GM12878 (cell line): ENCODE data around the gene TSKU. TPM values are rescaled to one million over a fixed set of nuclear protein-coding genes. Genes with fewer than 3 reads are reported as not detected.
"Not testable (repeated sequence)": the region's sequence is repeated elsewhere in the genome, so short reads cannot be mapped to it uniquely, and the experiment has no call there.

Experiments used
- ATAC-seq: fragments of 200-7000 bp; cut with Tn5 transposase; 3 replicates; pipeline ENCODE4 v1.9.1; 2020; ENCODE audit warnings: mild to moderate bottlenecking, moderate library complexity
- BruUV-seq: library from RNA; stranded (reverse); fragments of 400-500 nt; replicated peaks from 2 replicates; lab custom pipeline; 2021; lab: Mats Ljungman, UMichigan
- CTCF ChIA-PET: fragments of 300-600 bp; sonication (Branson Sonifier 250); formaldehyde crosslinking; extraction: SDS; loops from one replicate; lab custom pipeline; 2021; ENCODE audit warnings: inconsistent platforms; lab: Yijun Ruan, JAX
- POLR2A ChIA-PET: fragments of 350-600 bp; formaldehyde crosslinking; extraction: SDS; loops from one replicate; lab custom pipeline; 2021; ENCODE audit warnings: inconsistent platforms; lab: Charles Lee
- RAD21 ChIA-PET: fragments of 300-600 bp; sonication (Branson Sonifier 250); formaldehyde crosslinking; loops from one replicate; lab custom pipeline; 2023; ENCODE audit warnings: antibody characterized with exemption; ENCODE audit not compliant: unreplicated experiment; lab: Charles Lee
- SMC1A ChIA-PET: fragments of 300-600 bp; sonication (Branson Sonifier 250); formaldehyde crosslinking; loops from one replicate; lab custom pipeline; 2023; ENCODE audit not compliant: unreplicated experiment, uncharacterized antibody; lab: Charles Lee
- DNase-seq: peaks from one replicate; pipeline ENCODE4 v3.0.0-alpha.2; 2011; ENCODE audit warnings: low read depth, low spot score
- FAIRE-seq: peaks from 3 replicates; lab custom pipeline; 2011; peaks lifted over from hg19 to GRCh38; lab: Jason Lieb, UNC
- H2AFZ ChIP-seq: 2 replicates; pipeline ENCODE4 v1.6.0; 2011; ENCODE audit warnings: low read depth, low read length, control low read depth; ENCODE audit not compliant: control insufficient read depth
- H3K27ac ChIP-seq: 2 replicates; pipeline ENCODE4 v1.5.1; 2011; ENCODE audit warnings: control low read depth; ENCODE audit not compliant: control insufficient read depth, insufficient read depth
- H3K27me3 ChIP-seq, 2 experiments: replicated peaks in 1 of 2; 2 replicates each; pipeline versions ENCODE4 v1.6.0 to v1.6.1; 2011; ENCODE audit warnings: low read length in 1 of 2; ENCODE audit not compliant: control insufficient read depth in 2 of 2, insufficient read depth in 2 of 2
- H3K36me3 ChIP-seq, 2 experiments: 2 replicates each; pipeline ENCODE4 v1.5.1; 2011; ENCODE audit warnings: low read length in 1 of 2; ENCODE audit not compliant: control insufficient read depth in 2 of 2, insufficient read depth in 2 of 2
- H3K4me1 ChIP-seq: 2 replicates; pipeline ENCODE4 v1.6.1; 2011; ENCODE audit warnings: mild to moderate bottlenecking, low read length, moderate library complexity, mixed read lengths; ENCODE audit not compliant: control insufficient read depth, insufficient read depth
- H3K4me2 ChIP-seq: 2 replicates; pipeline ENCODE4 v1.6.0; 2011; ENCODE audit warnings: control low read depth; ENCODE audit not compliant: control insufficient read depth, insufficient read depth
- H3K4me3 ChIP-seq: fragments of 200-600 bp; sonication (generic); 2 replicates; pipeline ENCODE4 v1.5.1; 2016
- H3K79me2 ChIP-seq: 2 replicates; pipeline ENCODE4 v1.6.0; 2011; ENCODE audit warnings: low read length; ENCODE audit not compliant: control insufficient read depth, insufficient read depth
- H3K9ac ChIP-seq: 2 replicates; pipeline ENCODE4 v1.8.0; 2011; ENCODE audit warnings: low read length, control low read depth, mixed read lengths; ENCODE audit not compliant: control insufficient read depth, insufficient read depth
- H3K9me3 ChIP-seq: replicated peaks from 3 replicates; pipeline ENCODE4 v1.5.1; 2011; ENCODE audit warnings: mild to moderate bottlenecking, low read length; ENCODE audit not compliant: control insufficient read depth, insufficient read depth
- H4K20me1 ChIP-seq: 2 replicates; pipeline ENCODE4 v1.6.0; 2011; ENCODE audit not compliant: control insufficient read depth, insufficient read depth
- CREM ChIP-seq: IDR thresholded peaks from 2 replicates; pipeline ENCODE4 v1.6.1; 2014; ENCODE audit warnings: antibody characterized with exemption, low read depth
- FOXM1 ChIP-seq: IDR thresholded peaks from 2 replicates; pipeline ENCODE4 v1.6.1; 2012; ENCODE audit warnings: low read depth, mild to moderate bottlenecking, inconsistent platforms, low read length, moderate library complexity
- STAT1 ChIP-seq: fragments of 450-650 bp; conservative IDR thresholded peaks from 2 replicates; pipeline ENCODE4 v1.6.1; 2014; ENCODE audit warnings: antibody characterized with exemption, mild to moderate bottlenecking
- TCF12 ChIP-seq: IDR thresholded peaks from 2 replicates; pipeline ENCODE4 v1.6.1; 2011; ENCODE audit warnings: low read depth, mild to moderate bottlenecking, low read length
- WGBS: methylation state at CpG from one replicate; pipeline ENCODE4 v1.1.6; 2016; ENCODE audit warnings: low lambda C conversion rate; ENCODE audit not compliant: insufficient replicate concordance, insufficient coverage; ENCODE audit errors: missing lambda C conversion rate; 5-methylcytosine and 5-hydroxymethylcytosine counted together
- in situ Hi-C: fragments of 300-500 bp; cut with MboI; formaldehyde crosslinking; loops from 9 replicates; pipeline ENCODE4 v1.14.3; 2018; ENCODE audit warnings: mixed read lengths
- intact Hi-C: fragments of 100-400 bp; cut with micrococcal nuclease; formaldehyde crosslinking; loops from one replicate; pipeline ENCODE4 v1.14.2; 2022; ENCODE audit not compliant: unreplicated experiment
- polyA plus RNA-seq, 11 experiments: library from polyadenylated mRNA; depleted of rRNA in 4 of 11; unstranded in 6 of 11; stranded (reverse) in 5 of 11; fragments of >200 nt; fragmentation: Nextera tagmentation in 4 of 11; fragmentation: Illumina TruSeq in 1 of 11; extraction: Ambion mirVana in 4 of 11; extraction: Trizol in 1 of 11; gene quantifications; 1 replicate in 1 of 11; 2 replicates in 10 of 11; pipeline versions ENCODE4 v1.2.1 to v1.2.3, GENCODE V29; 2011 to 2016; ENCODE audit warnings: inconsistent platforms in 2 of 11, missing spikeins in 2 of 11, low read depth in 1 of 11
- total RNA-seq, 4 experiments: library from RNA; depleted of rRNA in 3 of 4; stranded (reverse); fragments of >200 nt in 3 of 4; fragmentation: Illumina TruSeq in 1 of 4; extraction: Trizol in 1 of 4; gene quantifications; 2 replicates each; pipeline versions ENCODE4 v1.2.1 to v1.2.3, GENCODE V29; 2013 to 2021

Gene TSKU
- total and polyA plus RNA-seq, 10 of the 15 experiments (the other 5 are each of a cell fraction or from before 2014, with no cell fraction given) = 0.04 to 1.5 (median 0.62) TPM

DNA sequence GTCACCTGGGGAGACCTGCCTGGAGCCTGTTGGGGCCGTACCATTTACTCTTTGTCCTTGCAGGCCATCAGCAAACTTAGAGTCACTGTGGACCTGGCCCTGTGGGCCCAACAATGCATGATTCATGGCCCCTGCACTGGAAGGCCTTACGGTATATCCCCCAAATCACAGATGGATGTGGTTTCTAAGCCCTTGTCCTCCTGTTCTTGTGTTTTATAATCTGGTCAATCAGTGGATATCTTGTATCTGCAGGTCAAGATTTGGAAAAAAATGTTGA is 6.2 kb downstream of the TSKU start:
- POLR2A ChIA-PET = no interaction called here
- in situ Hi-C loops = no loop called here
- RAD21 ChIA-PET = no interaction called here
- no peaks in the 10 kb centered on the region for H4K20me1 ChIP-seq
- TF ChIP-seq TCF12 = no peak
- no peak overlapping the region for H3K27ac ChIP-seq
- H3K4me1 ChIP-seq = no peaks in the 10 kb centered on the region
- 25% methylated on average over 2 of the region's 2 CpGs for WGBS
- CTCF ChIA-PET = interaction anchor here (0.8 kb wide), 1 partner anchor 9 kb away, joined by 3 read pairs; no protein-coding TSS in a partner anchor
- H3K4me3 ChIP-seq = no peak overlapping the region
- FAIRE-seq (no peak), DNase-seq (no peak), ATAC-seq (no peak)
- H3K4me2 ChIP-seq = no peak overlapping the region
- H3K27me3 ChIP-seq = peaks cover 0 to 8% of the 10 kb centered on the region in 2 experiments
- H3K36me3 ChIP-seq = no peaks in the 10 kb centered on the region
- intact Hi-C loops = no loop called here
- BruUV-seq = no TSS peak
- H3K9ac ChIP-seq = no peak overlapping the region
- no peaks in the 10 kb centered on the region for H3K9me3 ChIP-seq
- SMC1A ChIA-PET = interaction anchor here (1.2 kb wide), 1 partner anchor 9 kb away, joined by 3 read pairs; no protein-coding TSS in a partner anchor
- no peaks in the 10 kb centered on the region for H3K79me2 ChIP-seq
- no peak overlapping the region for H2AFZ ChIP-seq

- POLR2A ChIA-PET = no interaction called here
- RAD21 ChIA-PET = no interaction called here
- WGBS = 30% methylated on average over 5 of the region's 5 CpGs
Observed at GRCh38 chr11:76790251-76790650, 7.1 kb downstream of the TSKU start.

GRCh38 chr11:76791002-76791770 is 8.0 kb downstream of the TSKU start:
- H3K9ac ChIP-seq, in situ Hi-C loops, H2AFZ ChIP-seq, intact Hi-C loops, H3K4me1 ChIP-seq, H3K4me2 ChIP-seq, FAIRE-seq, H3K9me3 ChIP-seq, H3K4me3 ChIP-seq, H3K36me3 ChIP-seq, RAD21 ChIA-PET, SMC1A ChIA-PET, ATAC-seq, BruUV-seq, H3K79me2 ChIP-seq, DNase-seq, H3K27ac ChIP-seq, H3K27me3 ChIP-seq, H4K20me1 ChIP-seq, POLR2A ChIA-PET: not testable (repeated sequence)
- WGBS = 15% methylated on average over 4 of the region's 4 CpGs
- CTCF ChIA-PET = interaction anchor here (1.2 kb wide), 1 partner anchor 19 kb away, joined by 3 read pairs; no protein-coding TSS in a partner anchor

More at GRCh38 chr11:76790251-76790650, 7.1 kb downstream of the TSKU start:
- H3K79me2 ChIP-seq = no peaks in the 10 kb centered on the region
- SMC1A ChIA-PET = interaction anchor here (1.2 kb wide), 1 partner anchor 8 kb away, joined by 3 read pairs; no protein-coding TSS in a partner anchor
- peaks cover 0 to 6% of the 10 kb centered on the region in 2 experiments for H3K27me3 ChIP-seq
- DNase-seq = no peak
- no peak overlapping the region for H3K4me3 ChIP-seq
- BruUV-seq = no TSS peak
- no peaks in the 10 kb centered on the region for H3K4me1 ChIP-seq
- H2AFZ ChIP-seq = no peak overlapping the region
- no peaks in the 10 kb centered on the region for H4K20me1 ChIP-seq
- H3K4me2 ChIP-seq = no peak overlapping the region
- H3K36me3 ChIP-seq = no peaks in the 10 kb centered on the region
- H3K9ac ChIP-seq = no peak overlapping the region
- in situ Hi-C loops = no loop called here
- intact Hi-C loops = no loop called here
- CTCF ChIA-PET = no interaction called here
- no peak for TF ChIP-seq CREM
- TF ChIP-seq FOXM1 = no peak
- TF ChIP-seq STAT1 = no peak
- no peak for TF ChIP-seq TCF12
- FAIRE-seq = no peak
- H3K9me3 ChIP-seq = no peaks in the 10 kb centered on the region
- H3K27ac ChIP-seq = no peak overlapping the region
- no peak for ATAC-seq
